ENCODE results near the gene ARHGAP6.
"Not testable (repeated sequence)": the region's sequence is repeated elsewhere in the genome, so short reads cannot be mapped to it uniquely, and the experiment has no call there.

Gene ARHGAP6

GRCh38 chrX:11395859-11396258 lies 269.9 kb downstream of the ARHGAP6 start:
- DNase-seq (ENCODE audit: low read depth), result no peak

DNA sequence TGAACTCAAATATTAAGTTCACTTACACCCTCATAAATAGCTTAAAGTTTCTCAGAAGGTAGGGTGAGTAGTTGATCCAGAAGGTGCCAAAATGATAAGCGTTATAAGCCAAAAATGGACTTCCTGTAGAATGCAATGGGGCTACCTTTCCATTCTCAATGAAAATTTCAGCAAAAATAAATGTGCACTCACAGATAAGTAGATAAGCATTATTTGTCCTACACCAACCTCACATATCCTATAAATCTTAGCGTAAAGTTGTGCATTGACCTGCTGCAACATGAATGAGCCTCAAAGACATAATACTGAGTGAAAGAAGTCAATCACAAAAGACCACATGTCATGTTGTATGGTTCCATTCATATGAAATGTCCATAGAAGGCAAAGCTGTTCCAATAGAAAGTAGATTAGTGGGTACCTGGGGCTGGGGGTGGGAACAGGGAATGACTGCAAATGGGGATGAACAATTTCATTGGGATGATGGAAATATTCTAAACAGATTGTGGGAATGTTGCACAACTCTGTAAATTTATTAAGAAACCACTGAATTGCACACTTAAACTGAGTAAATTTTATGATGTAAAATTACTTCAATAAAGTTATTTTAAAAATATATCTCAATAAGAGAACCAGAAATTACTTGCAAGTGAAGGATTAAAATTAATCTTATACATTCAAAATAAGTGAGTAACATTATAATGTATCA lies 271.6 kb downstream of the ARHGAP6 start:
- DNase-seq (ENCODE audit: low read depth), result no peak

DNA sequence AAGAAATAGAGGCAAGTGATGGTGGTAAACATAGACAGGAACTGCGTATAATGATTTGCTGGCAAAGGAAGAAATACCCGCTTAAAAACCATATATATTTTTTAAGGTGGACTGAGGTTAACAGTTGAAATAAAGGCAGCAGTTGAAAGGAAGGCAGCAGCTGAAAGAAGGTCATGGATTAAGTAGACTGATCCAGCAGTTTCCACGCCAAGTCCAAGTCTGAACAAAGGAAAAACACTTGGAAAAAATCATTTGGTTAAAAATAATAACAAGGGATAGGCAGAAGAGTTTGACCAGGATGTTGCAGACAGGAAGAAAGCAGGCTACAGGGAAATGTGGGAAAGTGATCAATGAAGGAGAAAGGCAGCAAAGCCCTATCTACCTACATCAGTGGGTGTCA lies 278.9 kb downstream of the ARHGAP6 start:
- no peak for DNase-seq (ENCODE audit: low read depth)

DNA sequence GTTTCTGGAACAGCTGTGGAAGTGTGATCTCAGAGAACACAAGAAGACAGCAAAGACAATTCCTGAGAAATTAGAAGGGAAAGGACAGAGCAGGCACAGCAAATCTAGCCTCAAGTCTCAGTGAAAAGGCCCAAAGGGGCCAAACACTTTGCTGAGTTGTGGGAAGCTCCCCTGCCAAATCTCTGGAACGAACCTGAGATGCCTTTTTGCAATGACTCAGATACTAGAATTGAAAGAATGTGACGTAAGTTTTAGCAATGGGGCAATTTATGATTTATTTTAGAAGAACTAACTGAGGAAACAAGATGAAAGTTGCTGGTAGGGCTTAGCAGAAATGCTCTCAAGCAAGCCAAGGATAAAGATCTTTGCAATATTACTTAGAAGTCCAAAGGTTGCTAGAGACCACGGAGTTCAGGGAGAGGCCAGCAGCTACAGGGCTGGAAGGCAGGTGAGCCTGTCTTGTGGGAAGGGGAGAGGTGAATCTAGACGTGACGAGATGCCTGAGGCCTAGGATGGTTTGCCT lies 279.7 kb downstream of the ARHGAP6 start:
- DNase-seq (ENCODE audit: low read depth), result no peak

- no peak for DNase-seq (ENCODE audit: low read depth)
These were observed 282.8 kb downstream of the ARHGAP6 start for GRCh38 chrX:11382930-11383329.

GRCh38 chrX:11381464-11381863 lies 284.3 kb downstream of the ARHGAP6 start:
- no peak for DNase-seq (ENCODE audit: low read depth)

GRCh38 chrX:11380187-11380844 lies 285.4 kb downstream of the ARHGAP6 start:
- no peak for DNase-seq (ENCODE audit: low read depth)

GRCh38 chrX:11376163-11376562 lies 289.6 kb downstream of the ARHGAP6 start:
- no peak for DNase-seq (ENCODE audit: low read depth)

DNA sequence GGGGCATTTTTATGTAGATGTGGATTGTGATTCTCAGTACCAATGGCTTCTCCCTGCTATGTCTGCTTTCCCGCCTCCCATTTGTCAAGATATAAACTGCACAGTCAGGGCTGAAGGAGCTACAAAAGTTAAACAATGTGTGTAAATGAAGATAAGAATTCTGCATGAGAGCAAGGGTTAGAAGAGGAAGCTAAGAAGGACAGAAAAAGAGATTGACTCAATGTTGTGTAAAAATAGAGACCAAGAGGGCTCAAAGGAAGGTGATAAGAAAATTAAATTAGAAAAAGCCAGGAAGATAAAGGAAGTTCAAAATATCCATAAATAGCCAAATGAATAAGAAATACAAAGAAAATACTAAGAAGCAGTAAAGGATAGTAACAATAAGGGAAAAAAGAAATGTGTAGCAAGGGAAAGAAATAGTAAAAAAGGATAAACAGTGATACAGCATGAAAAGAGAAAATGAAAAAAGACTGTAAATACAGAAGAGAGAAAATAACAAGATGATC lies 290.1 kb downstream of the ARHGAP6 start:
- DNase-seq (ENCODE audit: low read depth), result no peak

- no peak for DNase-seq (ENCODE audit: low read depth)
These were observed 291.1 kb downstream of the ARHGAP6 start for GRCh38 chrX:11374570-11374969.

DNA sequence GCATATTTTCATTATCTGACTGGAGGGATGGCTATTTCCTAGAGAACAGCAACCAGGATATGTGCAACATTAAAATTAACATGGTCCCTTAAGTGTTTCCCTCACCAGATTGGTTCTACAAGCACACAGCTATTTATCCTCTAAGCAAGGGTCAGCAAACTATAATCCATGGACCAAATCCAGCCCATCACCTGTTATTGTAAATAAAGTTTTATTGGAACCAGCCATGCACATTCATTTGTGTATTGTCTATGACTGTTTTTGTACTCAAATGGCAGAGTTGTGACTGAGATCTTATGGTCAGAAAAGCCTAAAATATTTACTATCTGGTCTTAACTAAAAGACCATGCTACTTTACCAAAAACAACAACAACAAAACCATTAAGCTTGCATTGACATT lies 294.6 kb downstream of the ARHGAP6 start:
- no peak for DNase-seq (ENCODE audit: low read depth)

GRCh38 chrX:11367609-11368430 lies 297.9 kb downstream of the ARHGAP6 start:
- DNase-seq (ENCODE audit: low read depth), result no peak

GRCh38 chrX:11366998-11367595 lies 298.6 kb downstream of the ARHGAP6 start:
- DNase-seq (ENCODE audit: low read depth), result no peak

- no peak for DNase-seq (ENCODE audit: low read depth)
These were observed 300.3 kb downstream of the ARHGAP6 start for GRCh38 chrX:11365426-11365825.

DNA sequence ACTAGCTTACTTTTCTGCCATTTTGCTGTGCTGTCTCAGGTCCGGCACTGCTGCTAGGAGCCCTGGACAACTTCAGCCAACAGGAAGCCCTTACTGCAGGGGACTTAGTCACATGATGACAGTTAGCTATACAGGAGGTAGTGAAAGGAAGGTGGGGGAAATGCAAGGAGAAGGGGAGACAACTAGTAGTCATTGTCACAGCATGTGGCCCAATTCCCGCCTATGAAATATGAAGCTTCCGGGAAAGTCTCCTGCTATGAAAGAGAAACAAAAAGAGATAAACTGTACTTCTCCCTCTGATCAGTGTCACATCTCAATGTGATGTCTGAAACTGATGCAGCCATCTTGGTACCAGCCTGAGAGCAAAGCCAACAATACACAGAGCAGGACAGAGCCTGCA lies 300.9 kb downstream of the ARHGAP6 start:
- DNase-seq (ENCODE audit: low read depth), result no peak

GRCh38 chrX:11363825-11364224 lies 301.9 kb downstream of the ARHGAP6 start:
- DNase-seq (ENCODE audit: low read depth), result not testable (repeated sequence)

- no peak for DNase-seq (ENCODE audit: low read depth)
These were observed 302.6 kb downstream of the ARHGAP6 start for GRCh38 chrX:11363069-11363594.

DNA sequence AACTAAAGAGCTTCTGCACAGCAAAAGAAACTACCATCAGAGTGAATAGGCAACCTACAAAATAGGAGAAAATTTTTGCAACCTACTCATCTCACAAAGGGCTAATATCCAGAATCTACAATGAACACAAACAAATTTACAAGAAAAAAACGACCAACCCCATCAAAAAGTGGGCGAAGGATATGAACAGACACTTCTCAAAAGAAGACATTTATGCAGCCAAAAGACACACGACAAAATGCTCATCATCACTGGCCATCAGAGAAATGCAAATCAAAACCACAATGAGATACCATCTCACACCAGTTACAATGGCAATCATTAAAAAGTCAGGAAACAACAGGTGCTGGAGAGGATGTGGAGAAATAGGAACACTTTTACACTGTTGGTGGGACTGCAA lies 304.1 kb downstream of the ARHGAP6 start:
- DNase-seq (ENCODE audit: low read depth), result not testable (repeated sequence)

DNA sequence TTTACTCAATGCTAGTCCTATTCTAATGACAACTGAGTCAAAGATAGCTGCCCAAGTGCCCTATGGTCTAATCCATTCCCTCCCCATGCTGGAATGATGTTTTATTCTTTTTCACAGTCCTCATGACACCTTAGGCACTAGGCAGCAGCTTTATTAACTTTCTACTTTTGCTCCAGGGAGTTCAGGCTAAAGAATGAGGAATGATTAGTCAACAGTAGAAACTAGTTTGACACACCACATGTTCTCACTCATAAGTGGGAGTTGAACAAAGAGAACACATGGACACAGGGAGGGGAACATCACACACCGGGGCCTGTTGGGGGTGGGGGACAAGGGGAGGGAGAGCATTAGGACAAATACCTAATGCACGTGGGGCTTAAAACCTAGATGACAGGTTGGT lies 309.8 kb downstream of the ARHGAP6 start:
- not testable (repeated sequence) for DNase-seq (ENCODE audit: low read depth)

DNA sequence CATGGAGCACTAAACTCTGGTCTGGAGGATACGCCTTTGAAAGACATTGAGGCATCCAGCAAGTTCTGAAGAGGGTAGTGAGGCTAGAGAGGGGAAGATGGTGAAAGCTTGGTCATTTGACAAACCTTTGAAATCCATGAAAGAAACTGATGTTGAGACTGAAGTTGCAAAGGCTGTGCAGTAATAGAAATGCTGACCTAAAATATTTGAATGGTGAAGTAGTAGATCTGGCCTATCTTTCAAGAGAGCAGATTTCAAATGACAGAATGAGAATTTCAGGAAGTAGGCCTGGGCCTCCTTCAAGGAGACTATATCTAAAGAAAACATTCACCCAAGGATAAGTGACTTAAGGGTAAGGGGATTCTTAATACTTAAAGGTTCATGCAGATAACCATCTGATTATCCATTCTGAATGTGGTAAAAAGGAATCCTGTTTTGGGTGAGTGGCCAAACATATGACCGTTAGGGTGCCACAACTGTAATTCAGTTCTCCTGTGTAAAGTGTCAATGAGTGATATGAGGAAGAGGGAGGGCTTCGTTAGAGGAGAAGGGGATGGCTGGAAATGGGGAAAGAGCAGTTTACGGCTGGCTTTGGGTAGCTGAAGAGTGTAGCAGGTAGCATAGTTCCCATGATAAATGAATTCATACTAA lies 310.3 kb downstream of the ARHGAP6 start:
- DNase-seq (ENCODE audit: low read depth), result no peak

GRCh38 chrX:11352296-11352741 lies 313.4 kb downstream of the ARHGAP6 start:
- no peak for DNase-seq (ENCODE audit: low read depth)

Measured in activated T-helper 1 cell treated with Interleukin-2 at 50 U/mL for 16 hours (primary cell).